GM21381 (cell line): ENCODE data around the gene PRDM5.

Experiments used
- ATAC-seq: cut with Tn5 transposase; IDR thresholded peaks from one replicate; pipeline ENCODE4 v1.9.1; 2021; ENCODE audit warnings: mild to moderate bottlenecking, moderate library complexity; ENCODE audit not compliant: unreplicated experiment

Gene PRDM5

DNA sequence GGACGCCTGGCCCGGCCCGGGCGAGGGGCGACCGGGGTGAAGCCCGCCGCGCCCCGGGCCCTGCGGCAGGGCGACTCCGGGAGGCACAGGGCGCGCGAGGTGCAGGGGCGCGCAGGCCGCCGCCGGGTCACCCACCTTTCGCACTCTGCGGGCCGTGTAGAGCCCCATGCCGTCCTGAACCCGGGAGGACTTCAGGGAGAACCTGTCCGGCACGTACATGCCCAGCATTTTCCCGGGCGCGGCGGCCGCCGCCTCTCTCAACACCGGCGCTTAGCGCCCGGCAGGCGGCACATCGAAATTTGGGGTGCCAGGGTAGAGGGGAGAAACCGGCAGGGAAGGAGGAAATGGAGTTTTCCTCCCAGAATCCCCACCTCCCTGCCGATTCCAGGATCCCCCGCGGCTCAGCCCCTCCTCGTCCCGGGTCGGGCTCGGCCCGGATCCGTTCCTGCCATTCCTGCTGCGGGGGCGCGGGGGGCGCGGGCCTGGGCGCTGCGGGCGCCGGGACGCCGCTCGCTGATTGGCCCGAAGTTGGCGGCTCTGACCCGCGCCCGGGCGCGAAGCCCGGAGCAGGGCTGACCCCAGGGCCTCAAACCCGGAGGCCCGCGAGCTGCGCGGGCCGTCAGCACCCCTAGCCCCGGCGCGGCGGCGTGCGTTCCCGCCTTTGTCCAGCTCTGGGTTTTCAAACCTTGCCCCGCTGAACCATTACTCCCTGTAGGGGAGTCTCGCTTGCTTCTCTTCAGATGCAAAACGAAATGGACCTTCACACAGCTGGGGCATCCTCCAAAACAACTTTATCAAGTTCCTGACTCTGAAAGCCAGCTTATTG lies at the start of gene PRDM5:
PRDM5 (minus strand) TSS at position 346 of the 826 bp plus-strand sequence; CDS start at position 228, 118 bp downstream.
- no peak for ATAC-seq

DNA sequence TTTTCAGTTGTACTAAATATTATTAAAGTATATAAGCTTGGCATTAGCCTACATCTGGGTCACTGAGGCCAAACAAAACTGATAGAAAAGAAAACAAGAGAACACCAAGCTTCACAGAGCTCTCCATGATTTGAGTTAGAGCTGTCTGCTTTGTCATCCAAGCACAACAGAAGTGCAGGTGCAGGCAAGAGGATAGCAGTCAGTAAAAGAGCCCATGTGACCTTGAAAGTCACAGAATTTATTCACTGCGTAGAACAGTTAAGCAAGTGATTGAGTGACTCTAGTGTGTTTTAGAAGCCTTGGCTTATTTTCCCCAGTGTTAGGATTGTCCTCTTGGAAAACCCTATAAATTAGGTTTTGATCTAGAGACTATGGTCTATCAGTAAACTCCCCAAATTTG lies 49.4 kb upstream of the PRDM5 start:
- ATAC-seq: no peak

GRCh38 chr4:120965938-120966337 lies 43.4 kb upstream of the PRDM5 start:
- no peak for ATAC-seq

- no peak for ATAC-seq
These were observed 42.1 kb upstream of the PRDM5 start for GRCh38 chr4:120964596-120964995.

GRCh38 chr4:120963449-120963848 lies 40.9 kb upstream of the PRDM5 start:
- ATAC-seq: no peak

- no peak for ATAC-seq
These were observed 38.2 kb upstream of the PRDM5 start for GRCh38 chr4:120960656-120961267.

- no peak for ATAC-seq
These were observed 25.9 kb upstream of the PRDM5 start for GRCh38 chr4:120948382-120948781.

- no peak for ATAC-seq
These were observed 20.2 kb upstream of the PRDM5 start for GRCh38 chr4:120942776-120943175.

- ATAC-seq: no peak
These were observed 18.0 kb upstream of the PRDM5 start for GRCh38 chr4:120940547-120940946.

GRCh38 chr4:120939693-120940092 lies 17.2 kb upstream of the PRDM5 start:
- no peak for ATAC-seq

DNA sequence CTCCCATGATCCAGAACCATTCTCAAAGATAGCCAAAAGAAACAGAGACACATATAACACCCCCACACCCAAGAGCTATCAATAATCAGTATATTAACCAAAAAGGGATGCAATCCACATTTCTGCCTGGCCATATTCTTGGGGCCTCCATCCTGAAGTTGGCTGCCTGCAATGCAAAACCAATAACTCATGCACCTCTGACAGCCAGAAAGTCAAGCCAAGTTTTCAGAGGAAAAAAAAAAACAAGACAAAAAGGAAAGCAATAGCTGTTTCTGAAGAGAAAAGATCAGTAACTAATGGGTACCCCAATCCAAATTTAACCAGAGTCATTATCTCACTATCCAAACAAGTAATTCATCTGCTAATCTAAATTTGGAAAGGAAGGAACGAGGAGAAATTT lies 7.3 kb upstream of the PRDM5 start:
- ATAC-seq: no peak

DNA sequence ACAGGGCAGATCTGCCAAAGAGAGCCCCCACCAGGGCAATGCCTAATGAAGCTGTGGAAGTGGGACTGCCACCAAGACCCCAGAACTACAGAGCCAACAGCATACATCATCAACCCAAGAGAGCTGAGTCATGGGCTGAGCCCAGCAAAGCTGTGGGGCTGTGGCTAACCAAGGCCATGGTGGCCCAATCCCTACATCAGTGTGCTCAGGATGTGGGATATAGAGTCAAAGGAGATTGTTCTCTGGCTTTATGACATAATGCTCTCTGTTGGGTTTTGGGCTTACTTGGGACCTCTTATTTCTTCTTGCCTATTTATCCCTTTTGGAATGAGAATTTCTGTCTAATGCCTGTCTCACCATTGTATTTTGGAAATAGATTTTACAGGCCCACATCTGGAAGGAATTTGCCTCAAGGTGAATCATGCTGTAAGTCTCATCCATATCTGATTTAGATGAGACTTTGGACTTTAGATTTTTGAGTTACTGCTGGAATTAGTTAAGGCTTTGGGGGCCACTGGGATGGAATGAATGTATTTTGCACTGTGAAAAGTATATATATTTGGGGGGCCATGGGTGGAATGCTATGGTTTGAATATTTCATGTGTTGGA lies 5.4 kb upstream of the PRDM5 start:
- ATAC-seq: no peak

DNA sequence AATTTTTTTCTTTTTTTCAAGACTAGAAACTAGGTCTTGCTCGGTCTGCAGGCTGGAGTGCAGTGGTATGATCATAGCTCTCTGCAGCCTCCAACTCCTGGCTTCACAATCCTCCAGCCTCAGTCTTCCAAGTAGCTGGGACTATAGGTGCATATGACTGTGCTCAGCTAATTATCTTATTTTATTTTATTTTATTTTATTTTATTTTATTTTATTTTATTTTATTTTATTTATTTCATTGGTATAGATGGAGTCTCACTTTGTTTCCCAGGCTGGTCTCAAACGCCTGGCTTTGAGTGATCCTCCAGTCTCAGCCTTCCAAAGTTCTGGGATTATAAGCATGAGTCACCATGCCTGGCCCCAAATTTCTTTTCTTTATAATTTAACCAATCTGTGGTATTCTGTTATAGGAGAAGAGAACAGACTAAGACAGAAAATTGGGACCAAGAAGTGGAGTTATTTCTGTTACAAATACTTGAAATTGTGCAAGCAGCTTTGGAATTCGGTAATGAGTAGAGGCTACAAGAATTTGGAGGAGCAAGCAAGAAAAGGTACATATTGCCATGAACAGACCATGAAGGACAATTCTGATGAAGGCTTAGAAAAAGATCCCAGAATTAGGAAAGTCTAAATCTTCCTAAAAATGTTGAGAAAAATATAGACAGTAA lies 4.0 kb upstream of the PRDM5 start:
- no peak for ATAC-seq

DNA sequence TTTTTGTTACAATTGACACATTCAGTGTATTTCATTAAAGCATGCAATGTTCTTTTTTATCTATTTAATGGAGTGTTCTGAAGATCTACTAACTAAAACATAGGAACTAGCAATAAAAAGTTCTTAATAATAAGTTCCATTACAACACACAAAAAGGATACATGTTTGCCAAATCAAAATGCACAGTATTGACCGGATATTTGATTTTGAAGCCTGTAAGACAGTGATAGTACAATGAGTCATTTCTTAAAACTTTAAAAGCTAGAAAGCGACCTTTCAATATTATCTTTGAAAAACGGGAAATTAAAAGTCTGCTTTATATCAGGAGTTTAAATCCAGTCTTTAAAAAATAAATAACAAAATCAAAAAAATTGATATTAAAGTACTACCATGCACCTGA lies 2.4 kb upstream of the PRDM5 start:
- ATAC-seq: no peak

DNA sequence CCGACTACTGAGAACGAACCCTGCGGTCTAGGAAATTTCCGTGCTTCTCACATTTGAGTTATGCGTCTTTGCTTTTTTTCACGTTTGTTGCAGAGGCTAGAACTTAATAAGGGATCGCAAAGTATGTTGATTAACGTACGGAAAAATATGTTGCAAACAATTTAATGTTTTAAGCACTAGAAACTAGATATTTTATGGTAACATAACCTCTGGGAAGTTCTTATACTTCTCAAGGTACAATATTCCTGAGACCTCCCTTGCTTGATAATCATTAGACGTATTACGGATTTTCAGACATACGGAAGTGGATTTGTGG lies 639 bp upstream of the PRDM5 start:
- ATAC-seq: no peak

DNA sequence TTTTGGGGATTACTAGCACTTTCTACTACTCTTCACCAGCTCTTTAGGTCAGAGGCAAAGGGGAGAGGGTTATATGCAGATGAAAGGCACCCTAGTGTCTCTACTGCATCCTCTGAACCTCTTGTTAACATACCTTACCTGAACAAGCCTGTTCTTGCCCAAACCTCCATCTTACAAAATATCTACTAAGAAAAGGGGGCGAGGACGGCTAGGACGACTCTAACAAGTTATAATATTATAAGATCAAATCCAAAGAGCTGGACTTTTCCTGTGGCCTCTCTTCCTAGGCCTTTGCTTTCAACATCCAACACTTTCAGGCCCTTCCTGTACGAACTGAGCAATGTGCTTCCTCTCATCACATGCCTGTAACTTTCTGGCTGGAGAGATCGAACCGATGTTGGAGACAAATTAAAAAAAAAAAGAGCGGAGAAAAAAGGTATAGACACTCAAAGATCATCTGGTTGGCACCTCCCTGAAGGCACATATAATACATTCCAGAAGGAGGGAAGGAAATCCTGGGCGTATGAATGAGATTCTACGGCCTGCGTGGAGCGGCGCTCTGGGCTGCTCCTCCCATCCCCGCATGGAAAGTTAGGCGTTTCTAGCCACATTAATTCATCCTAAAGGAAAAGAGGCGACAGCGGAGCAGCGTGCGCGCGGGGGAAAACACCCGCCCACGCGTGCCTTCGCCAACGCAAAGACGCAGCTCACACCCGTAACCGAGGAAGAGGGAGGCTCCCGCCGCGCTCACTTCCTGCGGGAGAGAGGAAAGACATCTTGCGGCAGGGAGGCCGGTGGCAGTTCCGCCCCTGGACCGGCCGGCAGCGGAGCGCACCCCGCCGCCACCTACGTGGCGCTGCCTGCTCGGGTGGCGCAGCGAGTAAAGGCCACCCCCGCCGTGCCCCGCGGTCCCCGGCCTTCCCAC lies 808 bp downstream of the PRDM5 start:
- no peak for ATAC-seq

GRCh38 chr4:120920666-120921065 lies 1.9 kb downstream of the PRDM5 start:
- no peak for ATAC-seq

- ATAC-seq: no peak
These were observed 3.2 kb downstream of the PRDM5 start for GRCh38 chr4:120919358-120919757.

DNA sequence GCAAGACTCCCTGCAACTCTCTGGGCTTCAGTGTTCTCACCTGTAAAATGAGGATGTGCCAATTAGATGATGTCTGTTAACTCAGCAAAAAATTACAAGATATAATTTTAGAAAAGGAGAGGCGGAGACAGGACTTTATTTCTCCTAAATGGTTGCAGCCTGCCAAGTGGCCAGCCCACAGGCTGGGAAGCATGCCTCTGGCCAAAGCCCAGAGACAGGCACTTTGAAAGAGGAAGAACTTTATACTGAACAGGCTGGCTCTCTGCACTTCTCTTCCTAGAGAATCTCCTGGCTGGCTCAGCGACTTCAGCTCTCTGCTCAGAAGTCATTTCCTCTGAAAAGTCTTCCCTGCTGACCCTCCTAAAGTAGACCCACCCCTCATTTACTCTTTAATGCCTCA lies 3.7 kb downstream of the PRDM5 start:
- no peak for ATAC-seq

DNA sequence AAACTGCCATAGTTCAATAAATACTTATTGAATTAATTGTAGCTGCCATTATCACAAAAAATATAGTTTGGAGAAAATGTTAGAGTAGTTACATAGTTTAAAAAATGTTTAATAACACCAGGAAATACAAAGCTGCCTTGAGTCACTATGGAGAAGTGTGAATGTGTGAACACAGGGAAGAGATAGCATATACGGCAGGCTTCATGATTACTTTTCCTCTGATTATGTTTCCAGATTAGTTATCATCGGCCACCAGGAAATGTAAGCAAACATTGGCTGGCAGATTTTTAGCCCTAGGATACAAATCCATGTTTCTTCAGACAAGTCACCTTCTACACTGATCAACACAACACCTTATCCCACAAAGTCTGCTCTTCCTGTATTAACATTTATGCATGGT lies 4.4 kb downstream of the PRDM5 start:
- no peak for ATAC-seq

GRCh38 chr4:120916937-120917336 lies 5.6 kb downstream of the PRDM5 start:
- ATAC-seq: no peak
